H9 (cell line): ENCODE measurements around the gene OR2D2. TPM values are rescaled to one million over a fixed set of nuclear protein-coding genes. Genes with fewer than 3 reads are reported as not detected.

Experiments
- DNase-seq: peaks from one replicate; pipeline ENCODE4 v3.0.0-alpha.2; 2017
- H2AFZ ChIP-seq: one replicate; pipeline ENCODE4 v1.6.1; 2013; ENCODE audit warnings: mild to moderate bottlenecking, low read length, control low read depth, moderate library complexity
- H2AK5ac ChIP-seq: 2 replicates; pipeline ENCODE4 v1.6.1; 2013; ENCODE audit warnings: low read length, control low read depth, mixed read lengths; ENCODE audit not compliant: insufficient read length
- H2BK120ac ChIP-seq: one replicate; pipeline ENCODE4 v1.6.1; 2013; ENCODE audit warnings: low read depth, mild to moderate bottlenecking, low read length, control low read depth, inconsistent platforms; ENCODE audit not compliant: poor library complexity, severe bottlenecking
- H2BK12ac ChIP-seq: 2 replicates; pipeline ENCODE4 v1.6.1; 2013; ENCODE audit warnings: low read length, control low read depth, mixed read lengths, low read depth; ENCODE audit not compliant: insufficient read length
- H2BK15ac ChIP-seq: 2 replicates; pipeline ENCODE4 v1.6.1; 2013; ENCODE audit warnings: low read depth, low read length, control low read depth
- H2BK20ac ChIP-seq: one replicate; pipeline ENCODE4 v1.6.1; 2013; ENCODE audit warnings: low read depth, mild to moderate bottlenecking, low read length, control low read depth, inconsistent platforms; ENCODE audit not compliant: poor library complexity, severe bottlenecking
- H2BK5ac ChIP-seq: 2 replicates; pipeline ENCODE4 v1.6.1; 2013; ENCODE audit warnings: low read length, control low read depth, mixed read lengths; ENCODE audit not compliant: insufficient read length
- H3K14ac ChIP-seq: 2 replicates; pipeline ENCODE4 v1.6.1; 2013; ENCODE audit warnings: low read length, control low read depth; ENCODE audit not compliant: insufficient read depth
- H3K18ac ChIP-seq: 2 replicates; pipeline ENCODE4 v1.6.1; 2013; ENCODE audit warnings: low read depth, mild to moderate bottlenecking, mixed read lengths, low read length, control low read depth; ENCODE audit not compliant: insufficient read length
- H3K23ac ChIP-seq: 2 replicates; pipeline ENCODE4 v1.6.1; 2013; ENCODE audit warnings: low read length, control low read depth, mixed read lengths, low read depth; ENCODE audit not compliant: insufficient read length
- H3K23me2 ChIP-seq: 2 replicates; pipeline ENCODE4 v1.6.1; 2013; ENCODE audit warnings: low read depth, mild to moderate bottlenecking, mixed read lengths, low read length, control low read depth; ENCODE audit not compliant: insufficient read length, poor library complexity, severe bottlenecking
- H3K27ac ChIP-seq: 2 replicates; pipeline ENCODE4 v1.5.1; 2013; ENCODE audit warnings: low read length, control low read depth, mixed read lengths, low read depth; ENCODE audit not compliant: insufficient read length
- H3K27me3 ChIP-seq: 2 replicates; pipeline ENCODE4 v1.6.1; 2013; ENCODE audit warnings: low read length, control low read depth, inconsistent platforms; ENCODE audit not compliant: insufficient read depth
- H3K4ac ChIP-seq: 2 replicates; pipeline ENCODE4 v1.6.1; 2013; ENCODE audit warnings: low read depth, mild to moderate bottlenecking, control low read depth, inconsistent platforms, low read length, moderate library complexity
- H3K4me1 ChIP-seq: 2 replicates; pipeline ENCODE4 v1.6.1; 2013; ENCODE audit warnings: low read length, control low read depth, inconsistent platforms; ENCODE audit not compliant: insufficient read depth
- H3K4me2 ChIP-seq: 2 replicates; pipeline ENCODE4 v1.6.1; 2013; ENCODE audit warnings: low read length, control low read depth, mixed read lengths; ENCODE audit not compliant: insufficient read length, insufficient read depth
- H3K56ac ChIP-seq: 2 replicates; pipeline ENCODE4 v1.6.1; 2013; ENCODE audit warnings: low read depth, mild to moderate bottlenecking, mixed read lengths, low read length, control low read depth; ENCODE audit not compliant: insufficient read length
- H3K79me1 ChIP-seq: 2 replicates; pipeline ENCODE4 v1.6.1; 2013; ENCODE audit warnings: low read depth, mild to moderate bottlenecking, moderate library complexity, low read length, control low read depth, inconsistent platforms; ENCODE audit not compliant: insufficient read depth, poor library complexity, severe bottlenecking
- H3K79me2 ChIP-seq: 2 replicates; pipeline ENCODE4 v1.6.1; 2013; ENCODE audit warnings: low read length, control low read depth, inconsistent platforms; ENCODE audit not compliant: insufficient read depth
- H3K9ac ChIP-seq: 2 replicates; pipeline ENCODE4 v1.6.1; 2013; ENCODE audit warnings: low read length, control low read depth, mixed read lengths; ENCODE audit not compliant: insufficient read length; ENCODE audit errors: extremely low read depth
- H3K9me3 ChIP-seq: one replicate; pipeline ENCODE4 v1.6.1; 2013; ENCODE audit warnings: low read depth, low read length, inconsistent platforms; ENCODE audit not compliant: control insufficient read depth
- H3T11ph ChIP-seq: one replicate; pipeline ENCODE4 v1.6.1; 2013; ENCODE audit warnings: mild to moderate bottlenecking, low read length, control low read depth, inconsistent platforms
- H4K20me1 ChIP-seq: one replicate; pipeline ENCODE4 v1.6.1; 2013; ENCODE audit not compliant: control insufficient read depth, insufficient read length, insufficient read depth
- H4K5ac ChIP-seq: 2 replicates; pipeline ENCODE4 v1.6.1; 2013; ENCODE audit warnings: low read depth, mild to moderate bottlenecking, mixed read lengths, low read length, control low read depth; ENCODE audit not compliant: insufficient read length
- H4K8ac ChIP-seq: replicated peaks from 2 replicates; pipeline ENCODE4 v1.6.1; 2013; ENCODE audit warnings: low read length, control low read depth, mixed read lengths, low read depth; ENCODE audit not compliant: insufficient read length
- H4K91ac ChIP-seq: 2 replicates; pipeline ENCODE4 v1.6.1; 2013; ENCODE audit warnings: low read depth, mild to moderate bottlenecking, moderate library complexity, mixed read lengths, low read length, control low read depth; ENCODE audit not compliant: insufficient read length
- H3K27ac Mint-ChIP-seq, 3 experiments: 2 replicates in 2 of 3; 3 replicates in 1 of 3; pipeline ENCODE4 v1.8.0; 2020 to 2021; ENCODE audit warnings: mixed read lengths in 3 of 3, mild to moderate bottlenecking in 1 of 3, moderate library complexity in 1 of 3
- H3K27me3 Mint-ChIP-seq: 2 replicates; pipeline ENCODE4 v1.8.0; 2021; ENCODE audit warnings: low read depth, mild to moderate bottlenecking, moderate library complexity, mixed read lengths
- H3K36me3 Mint-ChIP-seq, 3 experiments: 2 replicates in 2 of 3; 3 replicates in 1 of 3; pipeline ENCODE4 v1.8.0; 2020 to 2021; ENCODE audit warnings: low read depth in 3 of 3, mixed read lengths in 3 of 3; ENCODE audit not compliant: insufficient read depth in 1 of 3
- H3K4me1 Mint-ChIP-seq, 2 experiments: 2 replicates each; pipeline ENCODE4 v1.8.0; 2020; ENCODE audit warnings: mixed read lengths in 2 of 2
- H3K4me3 Mint-ChIP-seq, 2 experiments: 2 replicates in 1 of 2; 3 replicates in 1 of 2; pipeline ENCODE4 v1.8.0; 2020 to 2021; ENCODE audit warnings: mild to moderate bottlenecking in 2 of 2, mixed read lengths in 2 of 2, moderate library complexity in 1 of 2
- H3K9me3 Mint-ChIP-seq, 2 experiments: 2 replicates in 1 of 2; 3 replicates in 1 of 2; pipeline ENCODE4 v1.8.0; 2020; ENCODE audit warnings: mild to moderate bottlenecking in 2 of 2, mixed read lengths in 2 of 2, moderate library complexity in 1 of 2
- CTCF ChIP-seq: fragments of 200-600 bp; sonication (generic); conservative IDR thresholded peaks from 3 replicates; pipeline ENCODE4 v1.8.0; 2021; ENCODE audit warnings: antibody characterized with exemption, mild to moderate bottlenecking
- WGBS: extraction: QIAGEN DNeasy Blood & Tissue Kit; methylation state at CpG from one replicate; pipeline ENCODE4 v1.1.7; 2013; ENCODE audit warnings: missing lambda C conversion rate, low lambda C conversion rate, mixed read lengths; ENCODE audit not compliant: insufficient read length; ENCODE audit errors: extremely low coverage; 5-methylcytosine and 5-hydroxymethylcytosine counted together
- total RNA-seq: library from RNA; stranded (reverse); gene quantifications from 2 replicates; pipeline ENCODE4 v1.2.1, GENCODE V29; 2021

Gene OR2D2
- total RNA-seq, 1 experiment from 2014 or later, result 0.26 TPM

GRCh38 chr11:6900327-6900999 is 8.2 kb upstream of the OR2D2 start:
- no peak overlapping the region for H3K9ac ChIP-seq
- H3K27me3 Mint-ChIP-seq, result no peaks in the 10 kb centered on the region
- H3K23ac ChIP-seq, result no peak overlapping the region
- no peak overlapping the region for H3K18ac ChIP-seq
- H3K4me1 Mint-ChIP-seq, result no peaks in the 10 kb centered on the region
- peaks cover 2 to 14% (median 5%) of the 10 kb centered on the region in 3 experiments; a peak in 6 of 7 replicates for H3K36me3 Mint-ChIP-seq
- H2BK120ac ChIP-seq, result no peak overlapping the region
- no peak overlapping the region for H2AFZ ChIP-seq
- no peak overlapping the region for H3T11ph ChIP-seq
- no peak overlapping the region for H2BK12ac ChIP-seq
- H3K79me2 ChIP-seq, result no peaks in the 10 kb centered on the region
- no peaks in the 10 kb centered on the region for H3K23me2 ChIP-seq
- H3K27me3 ChIP-seq, result no peaks in the 10 kb centered on the region
- H2BK15ac ChIP-seq, result no peak overlapping the region
- H4K5ac ChIP-seq, result no peak overlapping the region
- H3K14ac ChIP-seq, result no peak overlapping the region
- no peak overlapping the region for H2BK20ac ChIP-seq
- no peaks in the 10 kb centered on the region for H3K9me3 ChIP-seq
- no peaks in the 10 kb centered on the region for H3K79me1 ChIP-seq
- no peak for DNase-seq
- H3K9me3 Mint-ChIP-seq, result peaks cover 9 to 21% of the 10 kb centered on the region in 2 experiments
- no peak overlapping the region for H3K4me3 Mint-ChIP-seq
- H4K8ac ChIP-seq, result no peak overlapping the region
- H3K56ac ChIP-seq, result no peak overlapping the region
- H3K27ac Mint-ChIP-seq, result no peak overlapping the region
- WGBS, result no CpG with 5 or more reads among the region's 2 CpGs
- H4K91ac ChIP-seq, result no peak overlapping the region
- no peaks in the 10 kb centered on the region for H4K20me1 ChIP-seq
- peak; percentile 43; the same call in 1 of the 3 replicates for TF ChIP-seq CTCF
- no peak overlapping the region for H2AK5ac ChIP-seq
- no peak overlapping the region for H2BK5ac ChIP-seq
- no peak overlapping the region for H3K27ac ChIP-seq
- no peaks in the 10 kb centered on the region for H3K4me1 ChIP-seq
- no peak overlapping the region for H3K4ac ChIP-seq
- H3K4me2 ChIP-seq, result no peak overlapping the region
